BJ (cell line): ENCODE data around the gene ZNF331. TPM values are rescaled to one million over a fixed set of nuclear protein-coding genes. Genes with fewer than 3 reads are reported as not detected.

ENCODE experiments used
- CTCF ChIA-PET: fragments of 350-600 bp; formaldehyde crosslinking; extraction: SDS; loops from one replicate; lab custom pipeline; 2021; ENCODE audit warnings: antibody characterized with exemption, inconsistent platforms; lab: Yijun Ruan, JAX
- POLR2A ChIA-PET: fragments of 300-600 bp; sonication (Branson Sonifier 250); formaldehyde crosslinking; extraction: SDS; loops from one replicate; lab custom pipeline; 2021; ENCODE audit warnings: antibody characterized with exemption; lab: Charles Lee
- DNase-seq: peaks from one replicate; pipeline ENCODE4 v3.0.0-alpha.2; 2011; ENCODE audit warnings: low read depth
- H3K27me3 ChIP-seq: 2 replicates; pipeline ENCODE4 v1.6.0; 2011; ENCODE audit warnings: low read length; ENCODE audit not compliant: control insufficient read depth, insufficient read depth
- H3K36me3 ChIP-seq: 2 replicates; pipeline ENCODE4 v1.5.1; 2011; ENCODE audit warnings: low read length; ENCODE audit not compliant: control insufficient read depth, insufficient read depth
- H3K4me3 ChIP-seq: 2 replicates; pipeline ENCODE4 v1.5.1; 2011; ENCODE audit warnings: low read depth, mild to moderate bottlenecking, control low read depth, low read length
- polyA plus RNA-seq: library from polyadenylated mRNA; depleted of rRNA; stranded (reverse); fragments of >200 nt; gene quantifications from 2 replicates; pipeline ENCODE4 v1.2.3, GENCODE V29; 2011
- TF ChIP-seq, protein P1 (sequence below): IDR thresholded peaks from 2 replicates; pipeline ENCODE4 v1.5.1; 2011; ENCODE audit warnings: low read depth, mild to moderate bottlenecking, control low read depth, inconsistent platforms, low read length, moderate library complexity; ENCODE audit not compliant: insufficient read depth

The ZNF331 gene
- polyA plus RNA-seq, 1 experiment: 4.8 TPM

DNA sequence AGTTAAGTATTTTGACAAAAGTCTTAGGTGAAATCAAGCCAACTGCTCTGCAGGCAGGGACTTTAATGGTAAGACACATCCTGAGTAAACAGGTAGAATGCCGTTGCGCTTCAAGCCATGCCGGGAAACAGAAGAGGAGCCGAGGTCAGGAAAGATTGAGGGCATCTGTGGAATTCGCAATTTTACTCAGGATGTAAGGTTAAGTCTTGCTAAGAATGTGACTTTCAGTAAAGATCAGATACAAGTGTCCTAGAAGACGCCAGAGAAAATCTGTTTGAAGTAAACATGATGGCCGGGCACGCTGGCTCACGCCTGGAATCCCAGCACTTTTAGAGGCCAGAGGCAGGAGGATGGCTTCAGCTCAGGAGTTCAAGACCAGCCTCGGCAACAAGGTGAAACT lies 60.4 kb downstream of the ZNF331 start:
- Histone ChIP-seq H3K36me3 (no peaks in the 10 kb centered on the region), H3K4me3 (no peak overlapping the region), H3K27me3 (no peaks in the 10 kb centered on the region)
- no peak for DNase-seq
- CTCF ChIA-PET: no interaction called here
- POLR2A ChIA-PET: no interaction called here
- TF ChIP-seq, protein P1, sequence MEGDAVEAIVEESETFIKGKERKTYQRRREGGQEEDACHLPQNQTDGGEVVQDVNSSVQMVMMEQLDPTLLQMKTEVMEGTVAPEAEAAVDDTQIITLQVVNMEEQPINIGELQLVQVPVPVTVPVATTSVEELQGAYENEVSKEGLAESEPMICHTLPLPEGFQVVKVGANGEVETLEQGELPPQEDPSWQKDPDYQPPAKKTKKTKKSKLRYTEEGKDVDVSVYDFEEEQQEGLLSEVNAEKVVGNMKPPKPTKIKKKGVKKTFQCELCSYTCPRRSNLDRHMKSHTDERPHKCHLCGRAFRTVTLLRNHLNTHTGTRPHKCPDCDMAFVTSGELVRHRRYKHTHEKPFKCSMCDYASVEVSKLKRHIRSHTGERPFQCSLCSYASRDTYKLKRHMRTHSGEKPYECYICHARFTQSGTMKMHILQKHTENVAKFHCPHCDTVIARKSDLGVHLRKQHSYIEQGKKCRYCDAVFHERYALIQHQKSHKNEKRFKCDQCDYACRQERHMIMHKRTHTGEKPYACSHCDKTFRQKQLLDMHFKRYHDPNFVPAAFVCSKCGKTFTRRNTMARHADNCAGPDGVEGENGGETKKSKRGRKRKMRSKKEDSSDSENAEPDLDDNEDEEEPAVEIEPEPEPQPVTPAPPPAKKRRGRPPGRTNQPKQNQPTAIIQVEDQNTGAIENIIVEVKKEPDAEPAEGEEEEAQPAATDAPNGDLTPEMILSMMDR: no peak

DNA sequence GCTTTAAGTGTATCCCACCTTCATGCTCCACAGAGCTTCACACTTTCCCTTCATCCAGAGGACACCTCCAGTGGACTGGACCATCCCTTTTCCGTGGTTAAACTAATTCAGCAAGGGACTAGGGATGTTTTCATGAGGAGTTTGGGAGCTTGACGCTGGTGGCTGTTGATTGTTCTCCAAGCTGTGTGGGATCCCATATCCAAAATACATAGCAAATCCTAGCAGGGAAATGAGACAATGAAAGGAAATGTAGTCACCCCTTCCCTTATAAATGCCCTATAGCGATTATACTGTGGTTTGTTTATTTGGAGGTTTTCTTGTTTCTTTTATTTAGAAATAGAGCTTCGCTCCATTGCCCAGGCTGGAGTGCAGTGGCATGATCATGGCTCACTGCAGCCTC lies 62.3 kb downstream of the ZNF331 start:
- Histone ChIP-seq H3K27me3 (no peaks in the 10 kb centered on the region), H3K4me3 (no peak overlapping the region), H3K36me3 (no peaks in the 10 kb centered on the region)
- TF ChIP-seq, protein P1: no peak
- no peak for DNase-seq
- CTCF ChIA-PET: no interaction called here
- POLR2A ChIA-PET: no interaction called here

DNA sequence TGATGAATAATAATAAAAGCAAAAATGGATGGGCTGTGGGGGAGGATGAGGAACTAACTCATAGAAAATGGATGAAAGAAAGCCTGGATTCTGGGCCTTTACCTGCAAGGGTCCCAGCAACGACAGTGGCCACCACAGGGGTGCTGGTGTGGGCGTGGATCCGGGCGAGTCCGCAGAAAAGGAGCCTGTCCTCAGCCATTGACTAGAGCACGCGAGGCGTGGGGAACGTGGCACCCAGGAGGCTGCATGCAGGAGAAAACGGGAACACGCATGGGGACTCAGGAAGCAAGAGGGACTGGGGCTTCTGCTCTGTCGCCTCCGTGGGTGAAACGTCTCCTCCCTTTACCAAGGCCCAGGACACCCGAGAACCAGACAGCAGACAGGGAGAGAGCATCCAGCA lies 68.1 kb downstream of the ZNF331 start:
- no peaks in the 10 kb centered on the region for H3K36me3 ChIP-seq
- no peaks in the 10 kb centered on the region for H3K27me3 ChIP-seq
- POLR2A ChIA-PET: no interaction called here
- CTCF ChIA-PET: no interaction called here
- no peak for DNase-seq
- TF ChIP-seq, protein P1: no peak
- no peak overlapping the region for H3K4me3 ChIP-seq

DNA sequence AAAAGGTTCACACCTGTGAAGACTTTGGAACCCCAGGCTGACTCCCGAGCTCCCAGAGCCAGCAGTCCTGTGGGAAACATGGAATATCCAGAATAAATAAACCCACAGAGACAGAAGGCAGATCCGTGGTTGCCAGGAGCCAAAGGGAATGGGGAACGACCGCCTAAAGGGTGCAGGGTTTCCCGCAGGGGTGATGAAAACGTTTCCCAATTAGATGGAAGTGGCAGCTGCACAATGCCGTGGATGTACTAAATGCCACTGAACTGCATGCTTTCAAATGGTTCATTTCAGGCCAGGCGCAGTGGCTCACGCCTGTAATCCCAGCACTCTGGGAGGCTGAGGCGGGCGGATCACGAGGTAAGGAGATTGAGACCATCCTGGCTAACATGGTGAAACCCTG lies 70.4 kb downstream of the ZNF331 start:
- no peaks in the 10 kb centered on the region for H3K27me3 ChIP-seq
- CTCF ChIA-PET: interaction anchor here (0.6 kb wide), 1 partner anchor 237 kb away, joined by 3 read pairs; no protein-coding TSS in a partner anchor
- POLR2A ChIA-PET: no interaction called here
- no peaks in the 10 kb centered on the region for H3K36me3 ChIP-seq
- H3K4me3 ChIP-seq: no peak overlapping the region
- no peak for DNase-seq
- TF ChIP-seq, protein P1: no peak

DNA sequence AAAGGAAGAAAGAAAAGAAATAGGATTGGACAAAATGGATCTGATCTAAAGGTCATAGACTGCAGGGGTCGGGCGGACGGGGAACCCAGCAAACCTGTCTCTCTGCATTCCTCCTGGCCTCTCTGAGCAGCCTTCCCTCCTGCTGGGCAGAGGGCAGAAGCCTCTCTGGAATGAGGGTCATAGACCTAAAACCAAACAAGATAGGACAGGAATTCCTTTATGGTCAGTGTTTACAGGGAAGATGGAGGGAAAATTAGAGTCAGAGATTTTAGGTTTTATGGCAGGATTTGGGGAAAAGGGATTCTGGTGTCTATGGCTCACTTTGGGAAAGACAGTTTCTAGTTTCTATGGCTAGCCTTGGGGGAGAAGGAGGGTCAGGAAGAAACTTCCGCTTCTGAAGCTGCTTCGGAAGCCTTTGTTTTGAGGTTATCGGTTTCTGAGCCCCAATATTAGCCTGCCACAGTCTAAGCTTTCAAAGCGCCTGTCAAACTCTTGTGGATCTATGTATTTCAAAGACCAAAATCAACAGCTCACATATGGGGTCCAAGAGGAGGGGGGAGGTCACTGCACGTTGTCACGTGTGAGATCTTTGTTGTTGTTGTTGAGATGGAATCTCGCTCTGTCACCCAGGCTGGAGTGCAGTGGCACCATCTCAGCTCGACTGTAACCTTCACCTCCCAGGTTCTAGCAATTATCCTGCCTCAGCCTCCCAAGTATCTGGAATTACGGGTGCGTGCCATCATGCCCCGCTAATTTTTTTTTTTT lies 75.0 kb downstream of the ZNF331 start:
- TF ChIP-seq, protein P1: no peak
- ChIA-PET POLR2A (no interaction called here), CTCF (no interaction called here)
- Histone ChIP-seq H3K27me3 (no peaks in the 10 kb centered on the region), H3K4me3 (no peak overlapping the region), H3K36me3 (no peaks in the 10 kb centered on the region)
- DNase-seq: no peak
